Neural progenitor cell (in vitro differentiated cells): ENCODE results near the gene ATP6V0A4.

Experiments
- EZH2 ChIP-seq: fragments of 200-600 bp; sonication (generic); IDR thresholded peaks from 2 replicates; pipeline ENCODE4 v1.6.1; 2017; ENCODE audit warnings: antibody characterized with exemption, mild to moderate bottlenecking, moderate library complexity
- EZH2phosphoT487 ChIP-seq: fragments of 200-600 bp; sonication (generic); IDR thresholded peaks from 2 replicates; pipeline ENCODE4 v1.6.1; 2017; ENCODE audit warnings: antibody characterized with exemption
- TF ChIP-seq, protein P1 (sequence below): fragments of 200-600 bp; sonication (generic); IDR thresholded peaks from 2 replicates; pipeline ENCODE4 v1.5.1; 2017; ENCODE audit warnings: antibody characterized with exemption, mild to moderate bottlenecking

GRCh38 chr7:138749960-138750359, 48.0 kb downstream of the ATP6V0A4 start:
- TF ChIP-seq, protein P1, sequence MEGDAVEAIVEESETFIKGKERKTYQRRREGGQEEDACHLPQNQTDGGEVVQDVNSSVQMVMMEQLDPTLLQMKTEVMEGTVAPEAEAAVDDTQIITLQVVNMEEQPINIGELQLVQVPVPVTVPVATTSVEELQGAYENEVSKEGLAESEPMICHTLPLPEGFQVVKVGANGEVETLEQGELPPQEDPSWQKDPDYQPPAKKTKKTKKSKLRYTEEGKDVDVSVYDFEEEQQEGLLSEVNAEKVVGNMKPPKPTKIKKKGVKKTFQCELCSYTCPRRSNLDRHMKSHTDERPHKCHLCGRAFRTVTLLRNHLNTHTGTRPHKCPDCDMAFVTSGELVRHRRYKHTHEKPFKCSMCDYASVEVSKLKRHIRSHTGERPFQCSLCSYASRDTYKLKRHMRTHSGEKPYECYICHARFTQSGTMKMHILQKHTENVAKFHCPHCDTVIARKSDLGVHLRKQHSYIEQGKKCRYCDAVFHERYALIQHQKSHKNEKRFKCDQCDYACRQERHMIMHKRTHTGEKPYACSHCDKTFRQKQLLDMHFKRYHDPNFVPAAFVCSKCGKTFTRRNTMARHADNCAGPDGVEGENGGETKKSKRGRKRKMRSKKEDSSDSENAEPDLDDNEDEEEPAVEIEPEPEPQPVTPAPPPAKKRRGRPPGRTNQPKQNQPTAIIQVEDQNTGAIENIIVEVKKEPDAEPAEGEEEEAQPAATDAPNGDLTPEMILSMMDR: no peak
- no peak for TF ChIP-seq EZH2
- no peak for TF ChIP-seq EZH2phosphoT487
